Neural progenitor cell (in vitro differentiated cells): ENCODE data around the gene RASGRP2. TPM values are rescaled to one million over a fixed set of nuclear protein-coding genes. Genes with fewer than 3 reads are reported as not detected.
"Not testable (repeated sequence)": the region's sequence is repeated elsewhere in the genome, so short reads cannot be mapped to it uniquely, and the experiment has no call there.

Source experiments
- DNase-seq: peaks from one replicate; pipeline ENCODE4 v3.0.0-alpha.2; 2016; ENCODE audit warnings: low spot score
- H2AFZ ChIP-seq: fragments of 200-600 bp; sonication (generic); replicated peaks from 2 replicates; pipeline ENCODE4 v1.6.1; 2016; ENCODE audit warnings: antibody characterized with exemption
- H3F3A ChIP-seq: fragments of 200-600 bp; sonication (generic); 2 replicates; pipeline ENCODE4 v1.6.1; 2016; ENCODE audit warnings: antibody characterized with exemption, low read depth
- H3K27ac ChIP-seq: fragments of 200-600 bp; sonication (generic); 2 replicates; pipeline ENCODE4 v1.5.1; 2016; ENCODE audit warnings: mild to moderate bottlenecking
- H3K27me3 ChIP-seq: fragments of 200-600 bp; sonication (generic); 2 replicates; pipeline ENCODE4 v1.6.1; 2016; ENCODE audit warnings: mild to moderate bottlenecking, moderate library complexity
- H3K36me3 ChIP-seq: fragments of 200-600 bp; sonication (generic); 2 replicates; pipeline ENCODE4 v1.5.1; 2016
- H3K4me1 ChIP-seq: fragments of 200-600 bp; sonication (generic); 2 replicates; pipeline ENCODE4 v1.6.1; 2016; ENCODE audit warnings: mixed run types
- H3K4me2 ChIP-seq: fragments of 200-600 bp; sonication (generic); 2 replicates; pipeline ENCODE4 v1.6.1; 2016
- H3K4me3 ChIP-seq: fragments of 200-600 bp; sonication (generic); 2 replicates; pipeline ENCODE4 v1.5.1; 2016
- H3K79me2 ChIP-seq: fragments of 200-600 bp; sonication (generic); 2 replicates; pipeline ENCODE4 v1.6.1; 2016; ENCODE audit warnings: low read depth
- H3K9ac ChIP-seq: fragments of 200-600 bp; sonication (generic); 2 replicates; pipeline ENCODE4 v1.6.1; 2016
- H3K9me3 ChIP-seq: fragments of 200-600 bp; sonication (generic); 2 replicates; pipeline ENCODE4 v1.5.1; 2016; ENCODE audit warnings: low read depth
- H4K20me1 ChIP-seq: fragments of 200-600 bp; sonication (generic); 2 replicates; pipeline ENCODE4 v1.6.1; 2016; ENCODE audit warnings: low read depth
- H3K27ac Mint-ChIP-seq: 3 replicates; pipeline ENCODE4 v1.8.0; 2021; ENCODE audit warnings: mixed read lengths
- H3K27me3 Mint-ChIP-seq: 2 replicates; pipeline ENCODE4 v1.8.0; 2022; ENCODE audit warnings: low read depth, mild to moderate bottlenecking, inconsistent platforms, moderate library complexity, mixed read lengths; ENCODE audit not compliant: insufficient read depth
- H3K36me3 Mint-ChIP-seq: 3 replicates; pipeline ENCODE4 v1.8.0; 2021; ENCODE audit warnings: mixed read lengths
- H3K4me1 Mint-ChIP-seq: 3 replicates; pipeline ENCODE4 v1.8.0; 2021; ENCODE audit warnings: mixed read lengths
- H3K4me3 Mint-ChIP-seq: 3 replicates; pipeline ENCODE4 v1.8.0; 2021; ENCODE audit warnings: mild to moderate bottlenecking, moderate library complexity, mixed read lengths
- H3K9me3 Mint-ChIP-seq: 3 replicates; pipeline ENCODE4 v1.8.0; 2020; ENCODE audit warnings: mixed read lengths
- CTCF ChIP-seq: fragments of 200-600 bp; sonication (generic); IDR thresholded peaks from 2 replicates; pipeline ENCODE4 v1.5.1; 2017; ENCODE audit warnings: antibody characterized with exemption, mild to moderate bottlenecking
- EZH2 ChIP-seq: fragments of 200-600 bp; sonication (generic); IDR thresholded peaks from 2 replicates; pipeline ENCODE4 v1.6.1; 2017; ENCODE audit warnings: antibody characterized with exemption, mild to moderate bottlenecking, moderate library complexity
- EZH2phosphoT487 ChIP-seq: fragments of 200-600 bp; sonication (generic); IDR thresholded peaks from 2 replicates; pipeline ENCODE4 v1.6.1; 2017; ENCODE audit warnings: antibody characterized with exemption
- total RNA-seq: library from RNA; depleted of rRNA; stranded (reverse); fragments of >200 nt; gene quantifications from 2 replicates; pipeline ENCODE4 v1.2.3, GENCODE V29; 2015; ENCODE audit warnings: low replicate concordance

Gene RASGRP2
- total RNA-seq, 1 donor from 2014 or later = 0.06 TPM

GRCh38 chr11:64705501-64705900 is 38.4 kb downstream of the RASGRP2 start:
- peaks cover 18% of the 10 kb centered on the region for H3K27me3 Mint-ChIP-seq
- Histone ChIP-seq H3K9ac (no peak overlapping the region), H3K4me2 (no peak overlapping the region), H3K4me3 (no peak overlapping the region), H4K20me1 (no peaks in the 10 kb centered on the region), H3K36me3 (no peaks in the 10 kb centered on the region), H3K4me1 (peaks cover 8% of the 10 kb centered on the region), H2AFZ (no peak overlapping the region), H3F3A (peaks cover 3% of the 10 kb centered on the region), H3K9me3 (no peaks in the 10 kb centered on the region), H3K27ac (no peak overlapping the region), H3K27me3 (peaks cover 46% of the 10 kb centered on the region), H3K79me2 (no peaks in the 10 kb centered on the region)
- H3K27ac Mint-ChIP-seq = no peak overlapping the region
- no peak overlapping the region for H3K4me3 Mint-ChIP-seq
- no peaks in the 10 kb centered on the region for H3K36me3 Mint-ChIP-seq
- no peak for DNase-seq
- H3K4me1 Mint-ChIP-seq = peaks cover 12% of the 10 kb centered on the region
- peaks cover 5% of the 10 kb centered on the region for H3K9me3 Mint-ChIP-seq
- no peak for TF ChIP-seq EZH2
- no peak for TF ChIP-seq EZH2phosphoT487
- TF ChIP-seq CTCF = no peak

- H3K27me3 Mint-ChIP-seq = peaks cover 8% of the 10 kb centered on the region
Measured at GRCh38 chr11:64703048-64703447, 40.9 kb downstream of the RASGRP2 start.

GRCh38 chr11:64701956-64702355 is 42.0 kb downstream of the RASGRP2 start:
- H3K9me3 Mint-ChIP-seq, H2AFZ ChIP-seq, H3K27me3 Mint-ChIP-seq, H3K36me3 Mint-ChIP-seq, H3K4me2 ChIP-seq, H3K9ac ChIP-seq, H3K27ac ChIP-seq, H3K9me3 ChIP-seq, H3K4me1 ChIP-seq, H3K27ac Mint-ChIP-seq, H3K36me3 ChIP-seq, DNase-seq, H4K20me1 ChIP-seq, H3K4me3 ChIP-seq, H3K4me3 Mint-ChIP-seq, H3K4me1 Mint-ChIP-seq, H3K79me2 ChIP-seq, H3F3A ChIP-seq: not testable (repeated sequence)
- peaks cover 25% of the 10 kb centered on the region for H3K27me3 ChIP-seq

More at GRCh38 chr11:64703048-64703447, 40.9 kb downstream of the RASGRP2 start:
- Histone ChIP-seq H3K4me3 (no peak overlapping the region), H3K4me1 (no peaks in the 10 kb centered on the region), H3K9me3 (no peaks in the 10 kb centered on the region), H4K20me1 (no peaks in the 10 kb centered on the region), H3K36me3 (no peaks in the 10 kb centered on the region), H2AFZ (no peak overlapping the region), H3K4me2 (no peak overlapping the region), H3K27me3 (peaks cover 25% of the 10 kb centered on the region), H3K79me2 (no peaks in the 10 kb centered on the region), H3K9ac (no peak overlapping the region), H3K27ac (no peak overlapping the region), H3F3A (no peaks in the 10 kb centered on the region)
- peaks cover 4% of the 10 kb centered on the region for H3K4me1 Mint-ChIP-seq
- H3K27ac Mint-ChIP-seq = no peak overlapping the region
- H3K4me3 Mint-ChIP-seq = no peak overlapping the region
- DNase-seq = no peak
- peaks cover 5% of the 10 kb centered on the region for H3K9me3 Mint-ChIP-seq
- TF ChIP-seq CTCF (no peak), EZH2 (no peak), EZH2phosphoT487 (no peak)
- H3K36me3 Mint-ChIP-seq = no peaks in the 10 kb centered on the region

GRCh38 chr11:64698427-64698826 is 45.5 kb downstream of the RASGRP2 start:
- Histone ChIP-seq H4K20me1 (no peaks in the 10 kb centered on the region), H3K4me1 (peaks cover 11% of the 10 kb centered on the region), H3K27me3 (peaks cover 12% of the 10 kb centered on the region), H3K27ac (no peak overlapping the region), H3K9ac (no peak overlapping the region), H3K4me3 (no peak overlapping the region), H3K4me2 (no peak overlapping the region), H3K79me2 (no peaks in the 10 kb centered on the region), H3K36me3 (no peaks in the 10 kb centered on the region), H3K9me3 (no peaks in the 10 kb centered on the region), H2AFZ (no peak overlapping the region), H3F3A (no peaks in the 10 kb centered on the region)
- Mint-ChIP-seq H3K9me3 (peaks cover 5% of the 10 kb centered on the region), H3K36me3 (no peaks in the 10 kb centered on the region), H3K4me3 (no peak overlapping the region), H3K27me3 (peaks cover 7% of the 10 kb centered on the region), H3K4me1 (peaks cover 39% of the 10 kb centered on the region), H3K27ac (no peak overlapping the region)
- TF ChIP-seq CTCF (no peak), EZH2 (no peak), EZH2phosphoT487 (no peak)
- no peak for DNase-seq
